DMS114 treated with DMSO at 0.1 percent for 48 hours (cell line): ENCODE measurements around the gene MALRD1.

Source experiments
- DNase-seq: peaks from one replicate; lab custom pipeline; 2025; ENCODE audit not compliant: unreplicated experiment; lab: John Stamatoyannopoulos, UW

MALRD1 gene

DNA sequence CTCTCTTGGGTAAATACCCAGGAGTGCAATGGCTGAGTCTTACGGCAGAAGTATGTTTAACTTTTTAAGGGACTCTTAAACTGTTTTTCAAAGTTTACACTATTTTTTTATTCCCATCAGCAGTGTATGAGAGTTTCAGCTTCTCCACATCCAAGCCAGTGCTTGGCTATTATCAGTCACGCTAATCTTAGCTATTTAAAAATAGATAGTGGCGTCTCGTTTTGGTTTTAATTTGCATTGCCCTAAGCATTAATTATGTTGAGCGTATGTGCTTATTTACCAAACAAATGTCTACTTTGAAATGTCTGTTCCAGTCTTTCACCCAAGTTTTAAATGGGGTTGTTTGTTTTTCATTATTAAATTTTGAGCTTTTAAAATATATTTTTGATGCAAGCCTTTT, 164.0 kb downstream of the MALRD1 start:
- DNase-seq, result no peak

DNA sequence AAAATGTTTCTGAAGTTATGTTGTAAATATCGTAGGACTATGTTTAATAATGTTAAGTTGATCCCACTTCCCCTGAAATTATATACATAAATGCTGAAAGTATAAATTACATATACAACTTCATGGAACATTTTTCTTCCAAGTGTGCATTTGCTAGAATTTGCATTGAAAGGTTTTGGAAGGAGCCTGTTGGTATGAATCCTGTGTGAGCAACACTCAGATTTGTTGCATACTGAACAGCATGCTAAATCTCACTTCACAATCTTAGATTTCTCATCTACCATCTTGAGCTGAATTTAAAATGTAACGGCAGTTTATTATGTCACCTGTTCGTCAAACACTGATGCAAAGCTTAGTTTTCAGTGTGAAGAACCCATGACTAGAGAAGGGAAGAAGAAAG, 172.6 kb downstream of the MALRD1 start:
- DNase-seq, result no peak

DNA sequence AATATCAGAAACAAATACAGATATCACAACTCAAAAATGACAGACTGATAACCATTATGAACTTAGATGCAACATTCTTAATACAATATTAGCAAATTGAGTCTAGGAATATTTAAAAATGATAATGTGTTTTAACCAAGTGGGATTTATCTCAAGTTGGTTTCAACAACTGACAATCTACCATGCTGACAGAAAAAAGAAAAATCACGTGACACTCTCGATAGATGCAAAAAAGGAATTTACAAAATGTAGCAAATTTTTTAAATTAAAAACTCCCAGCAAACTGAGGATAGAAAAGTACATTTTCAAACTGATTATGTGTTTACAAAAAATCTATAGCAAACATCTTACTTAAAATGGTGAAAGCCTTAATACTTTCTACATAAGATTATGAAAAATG, 177.4 kb downstream of the MALRD1 start:
- DNase-seq, result no peak

DNA sequence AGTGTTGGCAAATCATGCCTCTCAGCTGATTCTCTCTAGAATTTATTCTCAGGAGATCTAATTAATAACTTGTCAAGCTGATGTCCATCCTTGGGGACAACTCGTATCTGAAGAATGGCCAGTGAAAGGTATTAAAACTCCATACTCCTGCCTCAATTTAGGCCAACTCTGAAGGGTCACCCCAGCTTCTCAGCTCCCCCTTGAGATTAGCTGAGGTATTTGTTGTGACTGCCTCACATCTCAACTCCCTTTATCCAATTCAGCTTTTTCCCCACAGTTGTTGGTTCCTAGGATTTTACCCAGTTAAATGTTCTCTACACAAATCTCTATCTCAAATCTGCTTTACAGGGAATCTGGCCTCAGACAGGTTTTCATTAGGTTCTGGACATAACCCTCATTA, 182.4 kb downstream of the MALRD1 start:
- no peak for DNase-seq

DNA sequence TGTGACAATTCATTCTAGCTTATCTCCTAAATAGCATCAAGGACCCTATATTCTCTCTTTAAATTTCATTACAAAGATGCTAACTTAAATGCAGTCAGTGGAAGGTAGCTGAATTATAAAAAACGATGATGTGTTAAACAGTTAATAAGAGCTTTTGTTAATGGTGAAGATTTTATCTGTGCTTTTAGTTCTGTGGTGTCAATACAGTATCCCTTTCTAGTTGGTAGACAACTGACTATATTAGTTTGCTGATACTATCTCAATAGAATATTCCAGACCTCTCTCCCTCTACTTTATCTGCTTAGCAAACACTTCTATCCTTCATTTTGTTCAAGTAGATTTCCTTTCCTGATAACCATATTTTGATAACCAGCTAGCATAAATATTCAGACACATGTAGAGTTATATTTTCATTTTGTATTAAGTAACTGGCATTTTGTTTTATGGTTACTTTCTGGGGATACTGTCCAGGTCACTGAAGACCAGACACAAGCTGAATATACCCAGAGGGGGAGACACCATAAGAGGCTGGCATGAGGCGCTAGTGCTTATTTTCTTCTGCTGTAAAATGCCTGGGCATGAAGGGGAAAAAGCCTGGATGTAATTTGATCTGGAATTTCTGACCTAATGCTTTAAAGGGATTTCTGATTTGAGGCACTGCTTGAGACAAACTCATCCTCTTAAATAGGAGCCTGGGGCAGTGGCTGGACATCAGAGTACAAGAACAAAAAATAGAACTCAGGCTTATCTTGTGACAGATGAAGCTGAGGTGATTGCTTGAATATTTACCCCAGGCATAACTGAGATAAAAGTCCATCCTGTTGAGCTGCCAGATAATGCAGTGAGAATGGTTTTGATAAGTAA, 197.5 kb downstream of the MALRD1 start:
- no peak for DNase-seq

DNA sequence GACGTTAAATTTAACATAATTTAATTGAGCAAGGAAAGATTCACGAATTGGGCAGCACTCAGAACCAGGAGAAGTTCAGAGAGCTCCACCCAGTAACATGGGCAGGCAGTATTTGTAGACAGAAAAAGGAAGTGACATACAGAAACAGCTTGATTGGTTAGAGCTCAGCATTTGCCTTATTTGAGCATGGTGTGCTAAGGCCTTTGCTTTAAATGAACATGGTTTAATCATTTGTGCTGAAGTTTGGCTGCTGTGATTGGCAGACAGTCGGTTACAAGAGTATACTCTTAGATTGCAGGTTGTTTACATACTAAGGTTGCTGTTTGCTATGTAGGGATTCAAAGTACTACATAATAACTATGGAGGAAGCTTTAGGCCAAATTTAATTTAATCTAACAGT, 199.2 kb downstream of the MALRD1 start:
- no peak for DNase-seq

DNA sequence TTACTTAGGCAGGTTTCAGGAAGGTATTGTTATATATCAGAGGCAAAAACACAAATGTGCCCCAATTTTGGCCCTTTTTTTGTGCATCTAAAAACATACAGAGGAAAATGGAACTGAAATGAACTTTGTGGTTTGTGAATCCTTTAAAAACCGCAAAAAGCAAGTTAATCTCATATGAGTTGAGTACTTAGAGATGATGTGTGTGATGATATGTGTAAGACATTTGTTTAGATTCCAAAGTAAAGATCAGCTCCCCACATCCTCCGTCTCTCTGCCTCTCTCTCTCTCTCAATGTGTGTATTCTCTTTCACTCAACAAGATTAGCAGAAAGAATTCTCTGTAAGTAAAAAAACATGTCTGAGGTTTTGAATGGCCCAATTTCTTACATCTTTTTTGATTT, 201.9 kb downstream of the MALRD1 start:
- no peak for DNase-seq

DNA sequence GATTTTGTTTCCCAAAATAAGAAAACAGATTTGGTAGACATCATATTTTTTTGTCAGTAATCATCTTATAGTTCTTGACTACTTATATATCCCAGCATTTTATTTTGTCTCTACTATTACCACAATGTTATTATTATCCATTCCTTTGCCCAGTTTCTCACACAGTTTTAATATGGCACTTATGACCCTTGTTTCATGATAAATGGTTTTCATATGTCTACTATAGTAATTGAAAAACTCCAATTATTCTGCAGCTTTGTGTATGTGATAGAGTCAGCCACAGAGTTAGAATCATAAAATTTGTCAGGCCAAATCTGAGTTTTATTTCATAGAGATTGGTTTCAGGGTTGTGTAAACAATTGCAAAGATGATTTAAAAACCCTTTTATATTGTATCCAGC, 203.9 kb downstream of the MALRD1 start:
- no peak for DNase-seq

DNA sequence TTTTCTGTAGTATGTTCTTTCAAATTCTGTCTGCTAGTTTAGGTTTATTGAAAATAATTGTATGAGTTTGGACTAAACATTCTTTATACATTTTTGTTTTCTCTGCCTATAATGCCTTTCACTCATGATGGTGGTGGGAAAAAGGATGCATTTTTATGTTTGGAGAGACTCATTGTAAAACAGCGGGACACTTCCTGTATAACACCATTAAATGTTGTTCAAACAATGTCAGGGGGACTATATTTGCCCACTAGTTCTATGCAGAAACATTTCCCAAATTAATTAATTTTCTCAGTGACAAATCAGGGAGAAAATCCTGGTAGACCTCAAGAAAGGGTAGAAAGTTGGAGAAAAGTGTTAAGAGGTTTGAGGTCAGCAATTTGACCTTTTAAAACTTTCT, 207.7 kb downstream of the MALRD1 start:
- no peak for DNase-seq

DNA sequence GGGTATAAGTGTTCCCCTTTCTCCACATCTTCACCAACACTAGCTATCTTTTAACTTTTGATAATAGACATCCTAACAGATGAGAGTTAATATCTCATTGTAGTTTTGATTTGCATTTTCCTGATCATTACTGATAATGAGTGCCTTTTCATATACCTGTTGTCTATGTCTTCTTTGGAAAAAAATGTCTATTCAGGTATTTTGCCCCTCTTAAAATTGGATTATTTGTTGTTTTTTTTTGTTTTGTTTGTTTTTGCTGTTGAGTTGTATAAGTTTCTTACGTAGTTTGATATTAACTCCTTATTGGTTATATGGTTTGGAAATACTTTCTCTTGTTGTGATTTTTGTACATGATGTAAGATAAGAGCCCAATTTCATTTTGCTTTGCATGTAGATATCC, 214.7 kb downstream of the MALRD1 start:
- no peak for DNase-seq

DNA sequence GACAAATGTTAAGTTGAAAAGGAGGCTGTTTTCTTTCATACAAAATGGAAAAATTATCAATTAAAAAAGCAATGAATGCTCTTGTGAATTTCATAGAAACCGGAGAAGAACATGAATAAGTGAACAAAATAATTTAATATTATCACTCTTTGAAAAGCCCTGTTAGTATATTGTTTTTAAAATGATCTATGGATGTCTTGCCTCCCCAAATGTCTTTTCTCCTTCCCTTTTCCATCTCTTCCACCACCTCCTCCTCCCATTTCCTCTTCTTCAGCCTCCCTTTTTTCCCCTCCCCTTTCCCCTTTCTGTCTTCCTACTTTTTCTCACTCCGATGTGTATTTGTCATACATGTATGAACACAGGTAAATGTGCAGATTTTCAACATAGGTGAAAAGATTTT, 234.7 kb downstream of the MALRD1 start:
- no peak for DNase-seq

DNA sequence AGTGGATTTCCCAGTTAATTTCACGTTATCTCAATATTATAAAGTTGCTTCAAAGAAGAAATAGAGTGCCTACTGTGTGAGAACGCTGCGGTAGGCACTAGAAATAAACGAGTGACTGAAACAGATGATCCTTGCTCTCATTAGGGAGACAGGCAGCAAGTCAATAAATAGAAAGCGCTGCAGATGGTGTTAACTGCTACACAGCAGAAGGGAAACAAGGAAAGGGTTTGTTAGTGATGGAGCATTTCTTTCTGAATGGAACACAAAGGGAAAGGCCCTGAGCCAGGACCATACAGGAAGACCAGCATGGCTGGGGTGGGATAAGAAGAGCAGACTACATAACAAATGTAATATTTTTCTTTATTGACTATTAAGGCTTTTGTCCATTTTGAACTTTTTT, 235.2 kb downstream of the MALRD1 start:
- no peak for DNase-seq

DNA sequence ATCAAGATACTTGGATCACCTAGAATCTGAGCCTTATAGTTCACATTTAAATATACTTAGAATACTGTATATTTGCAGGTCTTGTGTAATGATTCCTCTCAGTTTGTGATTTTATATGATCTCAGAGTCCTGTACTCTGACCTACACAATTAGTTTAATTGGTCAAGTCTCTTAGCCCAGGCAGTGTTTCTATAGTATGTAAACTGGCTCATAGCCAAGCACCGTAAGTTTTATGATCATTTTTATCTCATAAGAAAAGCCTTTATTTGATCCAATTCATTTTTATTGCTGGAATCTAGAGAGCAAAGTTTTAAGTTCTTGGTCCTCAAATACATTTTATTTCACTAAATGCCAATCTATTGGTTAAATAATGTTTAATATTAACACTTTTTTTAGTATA, 242.2 kb downstream of the MALRD1 start:
- DNase-seq, result no peak

DNA sequence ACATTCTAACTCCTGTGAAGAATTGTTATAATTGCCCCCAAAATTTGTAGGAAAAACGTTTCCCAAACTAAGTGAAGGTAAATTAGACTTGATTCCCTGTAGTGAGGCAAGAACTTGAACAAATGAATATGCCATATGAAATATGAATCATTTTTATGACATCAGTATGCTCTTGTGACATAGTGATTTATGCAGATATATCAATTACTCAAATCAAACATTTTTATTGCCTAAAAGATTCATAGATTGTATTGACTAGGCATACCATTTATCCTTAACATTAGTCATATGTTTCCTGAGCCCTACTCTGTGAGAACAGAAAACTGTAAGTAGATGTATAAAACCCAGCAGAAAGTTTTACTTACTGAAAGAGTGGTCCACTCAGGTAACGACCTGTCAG, 245.6 kb downstream of the MALRD1 start:
- no peak for DNase-seq

DNA sequence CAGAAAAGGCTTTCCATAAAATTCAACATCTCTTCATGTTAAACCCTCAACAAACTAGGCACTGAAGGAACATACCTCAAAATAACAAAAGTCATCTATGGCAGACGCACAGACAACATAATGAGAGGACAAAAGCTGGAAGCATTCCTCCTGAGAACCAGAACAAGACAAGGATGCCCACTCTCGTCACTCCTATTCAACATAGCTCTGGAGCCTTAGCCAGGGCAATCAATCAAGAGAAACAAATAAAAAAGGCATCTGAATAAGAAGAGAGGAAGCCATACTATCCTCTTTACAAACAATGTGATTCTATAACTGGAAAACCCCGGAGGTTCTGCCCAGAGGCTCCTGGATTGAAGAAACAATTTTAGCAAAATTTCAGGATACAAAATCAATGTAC, 251.0 kb downstream of the MALRD1 start:
- no peak for DNase-seq

DNA sequence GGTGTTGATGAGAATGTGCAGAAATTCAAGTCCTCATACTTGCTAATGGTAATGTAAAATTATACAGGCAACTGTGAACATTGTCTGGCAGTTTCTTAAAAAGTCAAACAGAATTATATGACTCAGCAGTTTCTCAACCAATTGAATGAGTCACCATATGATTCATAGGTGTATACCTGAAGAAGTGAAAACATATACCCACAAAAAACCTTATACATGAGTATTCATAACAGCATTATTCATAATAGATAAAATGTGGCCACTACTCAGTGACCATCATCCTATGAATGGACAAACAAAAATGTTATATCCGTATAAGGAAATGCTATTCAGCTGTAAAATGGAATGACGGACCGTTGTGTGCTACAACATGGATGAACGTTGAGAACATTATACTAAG, 253.5 kb downstream of the MALRD1 start:
- no peak for DNase-seq

DNA sequence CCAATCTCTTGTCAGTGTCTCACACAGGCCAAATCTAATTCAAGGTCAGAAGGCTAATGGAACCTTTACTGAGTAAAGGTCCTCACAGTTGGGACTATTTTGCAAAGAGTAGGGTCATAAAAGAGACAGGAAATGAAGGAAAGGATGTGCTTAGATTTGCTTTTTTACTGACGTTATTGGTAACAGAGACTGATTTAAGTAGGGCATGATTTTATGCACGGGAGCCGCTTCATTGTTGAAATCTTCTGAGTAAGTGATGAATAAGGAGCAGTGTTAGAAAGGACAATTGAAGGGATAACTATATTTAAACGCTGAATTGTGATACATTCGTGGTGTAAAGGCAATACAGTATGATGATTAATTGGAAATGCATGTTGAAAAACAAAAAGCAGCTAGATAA, 261.5 kb downstream of the MALRD1 start:
- DNase-seq, result no peak

DNA sequence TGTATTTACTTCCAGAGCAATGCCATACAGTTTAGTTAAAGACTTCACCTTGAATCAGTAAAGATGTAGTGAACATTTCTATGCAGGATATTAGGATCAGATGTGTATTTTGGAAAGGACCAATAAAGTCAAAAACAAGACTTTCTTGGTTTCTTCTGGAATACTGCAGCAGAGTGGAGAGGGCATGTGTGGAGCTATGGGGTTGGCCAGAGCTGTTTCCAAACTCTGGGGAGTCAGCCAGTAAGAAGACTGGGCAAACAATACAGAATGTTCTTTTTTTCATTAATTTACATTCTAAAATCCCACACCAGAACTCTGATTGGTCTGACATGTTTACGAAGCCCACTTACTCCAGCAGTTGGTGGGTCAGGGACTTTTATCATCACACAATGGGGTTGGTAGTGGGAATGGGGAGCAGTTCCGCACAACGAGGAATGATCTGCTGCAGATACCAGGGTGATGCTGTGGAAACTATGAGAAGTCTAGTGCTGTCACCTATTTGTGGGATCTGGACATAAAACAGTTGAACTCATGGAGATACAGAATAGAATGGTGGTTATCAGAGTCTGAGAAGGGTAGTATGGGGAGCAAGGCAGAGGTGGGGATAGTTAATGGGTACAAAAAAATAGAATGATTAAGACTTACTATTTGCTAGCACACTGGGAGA, 267.7 kb downstream of the MALRD1 start:
- no peak for DNase-seq

DNA sequence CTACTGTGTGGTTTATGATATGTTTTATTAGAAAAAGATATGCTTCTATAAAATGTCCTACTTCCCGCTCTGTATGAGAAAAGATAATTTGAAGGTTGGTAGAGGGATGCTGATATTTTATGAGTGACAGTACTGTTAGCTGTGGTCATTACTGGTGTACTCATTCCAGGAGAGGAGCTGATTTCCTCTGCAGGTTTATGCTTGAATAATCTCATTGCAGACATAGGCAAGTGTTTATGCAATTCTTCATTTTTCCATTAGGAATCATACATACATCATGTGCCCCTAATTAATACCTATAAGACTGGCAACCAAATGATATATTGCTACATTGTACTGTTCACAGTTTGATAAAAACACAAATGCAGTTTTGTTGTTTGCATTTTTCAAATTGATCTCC, 269.4 kb downstream of the MALRD1 start:
- no peak for DNase-seq

DNA sequence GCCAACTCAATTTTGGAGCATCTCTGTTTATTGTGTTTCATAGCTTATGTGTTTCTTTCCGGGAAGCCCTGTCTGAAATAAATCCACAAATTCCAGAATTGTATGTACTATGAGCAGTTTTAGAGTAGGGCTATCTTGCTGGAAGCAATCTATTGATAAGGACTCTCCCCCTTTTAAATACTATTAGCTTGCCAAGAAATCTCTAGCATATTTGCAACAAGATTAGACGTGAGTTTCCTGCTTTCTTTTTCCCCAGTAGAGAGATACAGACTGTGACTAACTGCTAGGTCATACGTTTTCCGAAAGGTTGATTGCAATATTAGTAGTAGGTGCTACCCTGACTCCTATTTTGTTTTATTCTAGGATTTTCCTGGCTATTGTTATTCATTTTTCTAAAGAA, 277.0 kb downstream of the MALRD1 start:
- DNase-seq, result no peak

DNA sequence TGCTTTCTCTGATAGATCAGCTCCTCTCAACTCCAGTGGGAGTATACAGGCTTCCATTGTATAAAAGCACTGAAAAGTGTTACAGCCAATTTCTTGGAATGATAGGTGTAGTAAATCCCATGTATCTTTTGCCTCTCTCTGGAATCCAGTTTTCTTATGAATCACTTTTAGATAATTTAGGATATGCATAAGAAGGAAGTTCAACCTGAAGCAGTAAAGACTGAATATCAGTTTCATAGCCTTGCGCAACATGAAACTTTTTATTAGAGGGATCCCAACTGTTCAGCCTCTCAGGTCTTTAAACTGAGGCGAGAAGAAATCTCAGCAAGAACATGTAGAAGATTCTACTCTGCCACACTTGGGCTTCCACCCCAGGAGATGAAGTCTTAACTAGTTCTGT, 280.0 kb downstream of the MALRD1 start:
- DNase-seq, result no peak

DNA sequence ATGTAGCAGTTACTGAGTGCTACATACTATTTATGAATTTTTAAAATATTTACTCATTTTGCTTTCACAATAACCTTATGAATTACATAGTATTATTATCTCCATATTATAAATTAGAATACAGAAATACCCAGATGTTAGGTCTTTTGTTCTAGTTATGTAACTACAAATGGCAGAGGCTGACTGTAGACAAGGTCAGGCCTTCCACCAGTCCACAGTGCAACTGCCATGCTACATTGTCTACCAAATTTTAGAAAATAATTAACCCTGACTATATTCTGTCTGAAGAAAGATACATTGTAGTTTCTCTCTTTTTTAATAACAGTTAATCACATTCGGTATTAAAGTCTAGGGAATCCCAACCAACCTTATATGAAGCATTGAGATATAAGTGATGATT, 280.9 kb downstream of the MALRD1 start:
- DNase-seq, result no peak

DNA sequence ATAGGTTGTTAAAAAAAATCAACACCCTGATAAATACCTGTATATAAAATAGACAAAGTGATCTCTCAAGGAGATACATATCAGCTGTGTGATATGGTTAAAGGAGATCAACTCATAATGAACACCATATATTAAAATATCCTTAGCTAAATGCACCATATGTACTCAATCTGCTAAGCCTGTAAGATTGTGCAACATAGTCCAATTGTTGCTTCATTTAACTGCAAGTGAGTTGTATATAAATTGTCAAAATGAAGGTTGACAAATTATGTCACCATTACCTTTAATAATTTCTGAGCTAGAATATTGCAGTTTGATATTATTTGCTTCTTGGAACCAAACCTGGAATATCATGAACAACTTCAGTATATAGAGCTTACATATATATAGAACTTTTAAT, 283.7 kb downstream of the MALRD1 start:
- DNase-seq, result no peak
